Duodenal mucosa (tissue), 2 donors: ENCODE measurements around the gene OR4C6.

ENCODE experiments used
- H3K27ac ChIP-seq: one replicate; pipeline ENCODE4 v1.7.0; 2013; ENCODE audit warnings: low read depth, low read length
- H3K27me3 ChIP-seq, 2 donors: one replicate each; pipeline ENCODE4 v1.7.0; 2013; ENCODE audit warnings: low read length in 2 of 2, control low read depth in 1 of 2; ENCODE audit not compliant: insufficient read depth in 2 of 2, control insufficient read depth in 1 of 2
- H3K36me3 ChIP-seq, 2 donors: one replicate each; pipeline ENCODE4 v1.7.0; 2013; ENCODE audit warnings: low read length in 2 of 2, control low read depth in 1 of 2; ENCODE audit not compliant: insufficient read depth in 2 of 2, control insufficient read depth in 1 of 2
- H3K4me1 ChIP-seq, 2 donors: one replicate each; pipeline ENCODE4 v1.7.0; 2013; ENCODE audit warnings: low read length in 2 of 2, control low read depth in 1 of 2; ENCODE audit not compliant: insufficient read depth in 2 of 2, control insufficient read depth in 1 of 2
- H3K4me3 ChIP-seq, 2 donors: one replicate each; pipeline ENCODE4 v1.7.0; 2013; ENCODE audit warnings: low read length in 2 of 2, low read depth in 1 of 2
- H3K9ac ChIP-seq, 2 donors: one replicate each; pipeline ENCODE4 v1.7.0; 2013; ENCODE audit warnings: low read length in 2 of 2, low read depth in 1 of 2
- H3K9me3 ChIP-seq, 2 donors: one replicate each; pipeline ENCODE4 v1.7.0; 2013; ENCODE audit warnings: low read length in 2 of 2, control low read depth in 1 of 2; ENCODE audit not compliant: control insufficient read depth in 1 of 2

The OR4C6 gene

GRCh38 chr11:55661901-55662300 lies at the start of gene OR4C6:
OR4C6 (plus strand) TSS chr11:55662201; CDS start chr11:55665167, 2,966 bp downstream.
- no peaks in the 10 kb centered on the region for H3K27me3 ChIP-seq
- H3K36me3 ChIP-seq = no peaks in the 10 kb centered on the region
- no peak within 1 kb of the TSS for H3K9ac ChIP-seq
- no peak within 1 kb of the TSS for H3K27ac ChIP-seq
- no peak within 1 kb of the TSS for H3K4me3 ChIP-seq
- no peaks in the 10 kb centered on the region for H3K4me1 ChIP-seq
- H3K9me3 ChIP-seq = peaks cover 16% of the 10 kb centered on the region in 2 donors

- no peaks in the 10 kb centered on the region for H3K27me3 ChIP-seq
- H3K4me3 ChIP-seq = no peak overlapping the region
- no peaks in the 10 kb centered on the region for H3K36me3 ChIP-seq
- no peaks in the 10 kb centered on the region for H3K4me1 ChIP-seq
- no peak overlapping the region for H3K9ac ChIP-seq
- H3K27ac ChIP-seq = no peak overlapping the region
- H3K9me3 ChIP-seq = peaks cover 13 to 41% of the 10 kb centered on the region in 2 donors
Observed at GRCh38 chr11:55624531-55624930, 37.5 kb upstream of the OR4C6 start.

GRCh38 chr11:55634813-55635212 lies 27.2 kb upstream of the OR4C6 start, which contains the start of gene OR4P4:
OR4P4 (plus strand) TSS chr11:55635113.
- no peaks in the 10 kb centered on the region for H3K36me3 ChIP-seq
- peaks cover 0 to 9% of the 10 kb centered on the region in 2 donors for H3K9me3 ChIP-seq
- no peaks in the 10 kb centered on the region for H3K4me1 ChIP-seq
- H3K4me3 ChIP-seq = no peak within 1 kb of the TSS
- H3K27me3 ChIP-seq = no peaks in the 10 kb centered on the region
- H3K9ac ChIP-seq = no peak within 1 kb of the TSS
- no peak within 1 kb of the TSS for H3K27ac ChIP-seq

- Histone ChIP-seq H3K9ac (no peak within 1 kb of the TSS), H3K27me3 (no peaks in the 10 kb centered on the region), H3K36me3 (no peaks in the 10 kb centered on the region), H3K9me3 (peaks cover 11 to 19% of the 10 kb centered on the region in 2 donors), H3K27ac (no peak within 1 kb of the TSS), H3K4me3 (no peak within 1 kb of the TSS), H3K4me1 (no peaks in the 10 kb centered on the region)
Observed at GRCh38 chr11:55648027-55648426, 14.0 kb upstream of the OR4C6 start, which contains the start of gene OR4S2. OR4S2 (plus strand) TSS chr11:55648327; CDS start chr11:55650904, 2,577 bp downstream.

GRCh38 chr11:55652560-55652959 lies 9.4 kb upstream of the OR4C6 start:
- H3K27me3 ChIP-seq = no peaks in the 10 kb centered on the region
- H3K27ac ChIP-seq = no peak overlapping the region
- H3K4me1 ChIP-seq = no peaks in the 10 kb centered on the region
- no peak overlapping the region for H3K4me3 ChIP-seq
- no peaks in the 10 kb centered on the region for H3K36me3 ChIP-seq
- no peak overlapping the region for H3K9ac ChIP-seq
- H3K9me3 ChIP-seq = peaks cover 9 to 10% of the 10 kb centered on the region in 2 donors

GRCh38 chr11:55655096-55655495 lies 6.9 kb upstream of the OR4C6 start:
- Histone ChIP-seq H3K36me3 (no peaks in the 10 kb centered on the region), H3K4me3 (no peak overlapping the region), H3K4me1 (no peaks in the 10 kb centered on the region)

GRCh38 chr11:55658031-55658573 lies 3.9 kb upstream of the OR4C6 start:
- no peak overlapping the region for H3K4me3 ChIP-seq
- no peaks in the 10 kb centered on the region for H3K36me3 ChIP-seq
- H3K27me3 ChIP-seq = no peaks in the 10 kb centered on the region
- peaks cover 10 to 12% of the 10 kb centered on the region in 2 donors for H3K9me3 ChIP-seq
- no peak overlapping the region for H3K27ac ChIP-seq
- H3K4me1 ChIP-seq = no peaks in the 10 kb centered on the region
- H3K9ac ChIP-seq = no peak overlapping the region

More at GRCh38 chr11:55655096-55655495, 6.9 kb upstream of the OR4C6 start:
- Histone ChIP-seq H3K9ac (no peak overlapping the region), H3K27ac (no peak overlapping the region), H3K9me3 (peaks cover 9 to 11% of the 10 kb centered on the region in 2 donors), H3K27me3 (no peaks in the 10 kb centered on the region)

GRCh38 chr11:55658608-55659007 lies 3.4 kb upstream of the OR4C6 start:
- Histone ChIP-seq H3K9ac (no peak overlapping the region), H3K36me3 (no peaks in the 10 kb centered on the region), H3K27ac (no peak overlapping the region)

GRCh38 chr11:55669376-55669775 lies 7.4 kb downstream of the OR4C6 start:
- Histone ChIP-seq H3K9ac (no peak overlapping the region), H3K27me3 (no peaks in the 10 kb centered on the region), H3K4me1 (no peaks in the 10 kb centered on the region), H3K27ac (no peak overlapping the region), H3K4me3 (no peak overlapping the region), H3K9me3 (peaks cover 7 to 8% of the 10 kb centered on the region in 2 donors), H3K36me3 (no peaks in the 10 kb centered on the region)

More at GRCh38 chr11:55658608-55659007, 3.4 kb upstream of the OR4C6 start:
- H3K4me3 ChIP-seq = no peak overlapping the region
- peaks cover 13 to 16% of the 10 kb centered on the region in 2 donors for H3K9me3 ChIP-seq
- H3K4me1 ChIP-seq = no peaks in the 10 kb centered on the region
- H3K27me3 ChIP-seq = no peaks in the 10 kb centered on the region

GRCh38 chr11:55673860-55674259 lies 11.9 kb downstream of the OR4C6 start:
- Histone ChIP-seq H3K9me3 (peaks cover 0 to 5% of the 10 kb centered on the region in 2 donors), H3K36me3 (no peaks in the 10 kb centered on the region), H3K27ac (no peak overlapping the region), H3K4me1 (no peaks in the 10 kb centered on the region), H3K9ac (no peak overlapping the region), H3K4me3 (no peak overlapping the region), H3K27me3 (no peaks in the 10 kb centered on the region)
